Lung (tissue), 12 donors: Measurements from ENCODE around the gene RXFP3. TPM values are rescaled to one million over a fixed set of nuclear protein-coding genes. Genes with fewer than 3 reads are reported as not detected.

Source experiments
- ATAC-seq: fragments of 200-7000 bp; cut with Tn5 transposase; one replicate; pipeline ENCODE4 v1.9.1; 2020; ENCODE audit warnings: moderate number of reproducible peaks; ENCODE audit not compliant: insufficient read depth, low FRiP score
- DNase-seq, 3 donors: peaks; one replicate each; pipeline ENCODE4 v3.0.0-alpha.2; 2013 to 2017
- H3K27ac ChIP-seq, 2 donors: one replicate each; pipeline ENCODE4 v1.5.1; 2013; ENCODE audit warnings: mild to moderate bottlenecking in 2 of 2, moderate library complexity in 2 of 2, control low read depth in 1 of 2, inconsistent platforms in 1 of 2, low read depth in 1 of 2, low read length in 1 of 2
- H3K27me3 ChIP-seq, 3 donors: one replicate each; pipeline ENCODE4 v1.5.1; 2013; ENCODE audit warnings: low read length in 2 of 3; ENCODE audit not compliant: control insufficient read depth in 3 of 3, insufficient read depth in 3 of 3
- H3K36me3 ChIP-seq, 4 donors: one replicate each; pipeline ENCODE4 v1.5.1; 2013; ENCODE audit warnings: low read length in 4 of 4, mild to moderate bottlenecking in 1 of 4, moderate library complexity in 1 of 4; ENCODE audit not compliant: control insufficient read depth in 4 of 4, insufficient read depth in 4 of 4
- H3K4me1 ChIP-seq, 5 donors: one replicate each; pipeline ENCODE4 v1.5.1; 2013; ENCODE audit warnings: low read length in 5 of 5, mild to moderate bottlenecking in 2 of 5, moderate library complexity in 1 of 5; ENCODE audit not compliant: control insufficient read depth in 5 of 5, insufficient read depth in 5 of 5
- H3K4me3 ChIP-seq: one replicate; pipeline ENCODE4 v1.5.1; 2013; ENCODE audit warnings: mild to moderate bottlenecking, control low read depth, moderate library complexity
- H3K9ac ChIP-seq, 2 donors: one replicate each; pipeline ENCODE4 v1.5.1; 2013; ENCODE audit warnings: low read length in 2 of 2, control low read depth in 1 of 2; ENCODE audit not compliant: insufficient read depth in 1 of 2
- H3K9me3 ChIP-seq, 4 donors: one replicate each; pipeline ENCODE4 v1.5.1; 2013; ENCODE audit warnings: low read length in 3 of 4, mild to moderate bottlenecking in 1 of 4, moderate library complexity in 1 of 4; ENCODE audit not compliant: control insufficient read depth in 4 of 4, insufficient read depth in 3 of 4
- WGBS, 2 donors: extraction: QIAGEN DNeasy Blood & Tissue Kit; methylation state at CpG; one replicate each; pipeline ENCODE4 v1.1.7; 2013; 5-methylcytosine and 5-hydroxymethylcytosine counted together
- polyA plus RNA-seq, 2 donors: library from polyadenylated mRNA; stranded (reverse); fragments of 200-250 nt; gene quantifications; one replicate each; pipeline ENCODE4 v1.2.1, GENCODE V29; 2013
- total RNA-seq, 2 donors: library from RNA; depleted of rRNA in 1 of 2; stranded (reverse); fragments of >200 nt in 1 of 2; gene quantifications; one replicate each; pipeline ENCODE4 v1.2.1, GENCODE V29; 2014 to 2021
- TF ChIP-seq, protein P1 (sequence below): IDR thresholded peaks from 2 replicates; pipeline ENCODE4 v1.5.1; 2012; ENCODE audit warnings: mild to moderate bottlenecking; ENCODE audit errors: control extremely low read depth, extremely low read depth
- donor health status: control.
- donor health status: control.
- donor health status: Bipolar disorder and iron deficiency.
- donor health status: healthy.
- donor health status: DM: yes; HTN: yes; CAD: no.

The RXFP3 gene
- total and polyA plus RNA-seq, 4 donors = 0.26 TPM; not detected in 3

GRCh38 chr5:33976307-33976706 is 40.1 kb downstream of the RXFP3 start:
- ATAC-seq = no peak
- 68 to 92% methylated on average over 1 of the region's 1 CpG for WGBS, 2 donors

GRCh38 chr5:33978306-33978705 is 42.1 kb downstream of the RXFP3 start:
- H3K27ac ChIP-seq = no peak overlapping the region
- H3K9me3 ChIP-seq = no peaks in the 10 kb centered on the region
- H3K36me3 ChIP-seq = no peaks in the 10 kb centered on the region
- DNase-seq = no peak
- no peak overlapping the region for H3K9ac ChIP-seq
- WGBS, 2 donors = 70 to 79% methylated on average over 1 of the region's 1 CpG
- H3K27me3 ChIP-seq = no peaks in the 10 kb centered on the region
- ATAC-seq = no peak
- no peak overlapping the region for H3K4me3 ChIP-seq
- TF ChIP-seq, protein P1, sequence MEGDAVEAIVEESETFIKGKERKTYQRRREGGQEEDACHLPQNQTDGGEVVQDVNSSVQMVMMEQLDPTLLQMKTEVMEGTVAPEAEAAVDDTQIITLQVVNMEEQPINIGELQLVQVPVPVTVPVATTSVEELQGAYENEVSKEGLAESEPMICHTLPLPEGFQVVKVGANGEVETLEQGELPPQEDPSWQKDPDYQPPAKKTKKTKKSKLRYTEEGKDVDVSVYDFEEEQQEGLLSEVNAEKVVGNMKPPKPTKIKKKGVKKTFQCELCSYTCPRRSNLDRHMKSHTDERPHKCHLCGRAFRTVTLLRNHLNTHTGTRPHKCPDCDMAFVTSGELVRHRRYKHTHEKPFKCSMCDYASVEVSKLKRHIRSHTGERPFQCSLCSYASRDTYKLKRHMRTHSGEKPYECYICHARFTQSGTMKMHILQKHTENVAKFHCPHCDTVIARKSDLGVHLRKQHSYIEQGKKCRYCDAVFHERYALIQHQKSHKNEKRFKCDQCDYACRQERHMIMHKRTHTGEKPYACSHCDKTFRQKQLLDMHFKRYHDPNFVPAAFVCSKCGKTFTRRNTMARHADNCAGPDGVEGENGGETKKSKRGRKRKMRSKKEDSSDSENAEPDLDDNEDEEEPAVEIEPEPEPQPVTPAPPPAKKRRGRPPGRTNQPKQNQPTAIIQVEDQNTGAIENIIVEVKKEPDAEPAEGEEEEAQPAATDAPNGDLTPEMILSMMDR = no peak
- peaks cover 0 to 14% (median 3%) of the 10 kb centered on the region in 5 donors for H3K4me1 ChIP-seq

More at GRCh38 chr5:33976307-33976706, 40.1 kb downstream of the RXFP3 start:
- H3K9ac ChIP-seq = no peak overlapping the region
- DNase-seq = no peak
- H3K36me3 ChIP-seq = no peaks in the 10 kb centered on the region
- no peak overlapping the region for H3K4me3 ChIP-seq
- H3K27ac ChIP-seq = no peak overlapping the region
- H3K27me3 ChIP-seq = no peaks in the 10 kb centered on the region
- peaks cover 0 to 14% (median 3%) of the 10 kb centered on the region in 5 donors for H3K4me1 ChIP-seq
- H3K9me3 ChIP-seq = no peaks in the 10 kb centered on the region
- TF ChIP-seq, protein P1 = no peak

GRCh38 chr5:33980030-33980429 is 43.8 kb downstream of the RXFP3 start:
- Histone ChIP-seq H3K4me3 (no peak overlapping the region), H3K36me3 (no peaks in the 10 kb centered on the region), H3K27ac (no peak overlapping the region), H3K4me1 (peaks cover 0 to 12% (median 7%) of the 10 kb centered on the region in 5 donors), H3K27me3 (no peaks in the 10 kb centered on the region), H3K9ac (no peak overlapping the region), H3K9me3 (no peaks in the 10 kb centered on the region)
- DNase-seq (no peak), ATAC-seq (no peak)
- WGBS, 2 donors = 93 to 98% methylated on average over 3 of the region's 3 CpGs
- TF ChIP-seq, protein P1 = no peak
